Activated CD4-positive, CD25-positive, alpha-beta regulatory T cell treated with anti-CD3 and anti-CD28 coated beads, Interleukin-2, amount 50 U/mL, for 16 hours (primary cell): ENCODE results near the gene NAP1L1.

ENCODE experiments used
- DNase-seq: peaks from one replicate; pipeline ENCODE4 v3.0.0-alpha.2; 2020; ENCODE audit warnings: low read depth, low spot score

The NAP1L1 gene

DNA sequence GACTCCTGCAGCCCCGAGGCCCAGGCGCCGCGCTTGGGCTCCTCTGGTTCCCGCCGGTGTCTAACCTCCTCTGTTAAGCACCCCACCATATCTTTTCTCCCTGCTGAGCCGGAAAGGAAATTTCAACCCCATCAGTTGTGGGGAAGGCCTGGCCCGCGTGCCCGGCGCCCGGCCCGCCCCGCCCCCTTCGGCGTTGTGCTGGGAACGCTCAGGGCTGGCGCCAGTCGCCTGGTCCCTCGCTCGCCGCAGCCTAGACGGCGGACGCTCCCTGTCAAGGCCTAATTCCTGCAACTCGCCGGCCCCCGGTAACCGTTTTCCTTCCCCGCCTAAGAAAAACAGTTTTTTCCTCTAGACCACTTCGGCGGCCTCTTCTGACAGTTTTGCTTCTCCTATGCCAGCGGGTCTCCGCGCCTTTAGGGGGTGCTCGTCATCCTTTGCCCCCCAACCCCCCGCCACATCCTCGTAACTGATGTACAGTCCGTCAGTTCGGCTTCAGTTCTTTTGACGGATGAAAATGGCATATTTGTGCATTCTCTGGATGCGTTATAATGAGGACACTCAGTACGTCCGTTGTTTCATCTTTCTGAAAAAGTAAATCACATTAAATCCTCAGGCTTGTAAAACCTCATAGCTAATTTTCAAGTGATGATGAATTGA is 506 bp upstream of the NAP1L1 start:
- DNase-seq: no peak

DNA sequence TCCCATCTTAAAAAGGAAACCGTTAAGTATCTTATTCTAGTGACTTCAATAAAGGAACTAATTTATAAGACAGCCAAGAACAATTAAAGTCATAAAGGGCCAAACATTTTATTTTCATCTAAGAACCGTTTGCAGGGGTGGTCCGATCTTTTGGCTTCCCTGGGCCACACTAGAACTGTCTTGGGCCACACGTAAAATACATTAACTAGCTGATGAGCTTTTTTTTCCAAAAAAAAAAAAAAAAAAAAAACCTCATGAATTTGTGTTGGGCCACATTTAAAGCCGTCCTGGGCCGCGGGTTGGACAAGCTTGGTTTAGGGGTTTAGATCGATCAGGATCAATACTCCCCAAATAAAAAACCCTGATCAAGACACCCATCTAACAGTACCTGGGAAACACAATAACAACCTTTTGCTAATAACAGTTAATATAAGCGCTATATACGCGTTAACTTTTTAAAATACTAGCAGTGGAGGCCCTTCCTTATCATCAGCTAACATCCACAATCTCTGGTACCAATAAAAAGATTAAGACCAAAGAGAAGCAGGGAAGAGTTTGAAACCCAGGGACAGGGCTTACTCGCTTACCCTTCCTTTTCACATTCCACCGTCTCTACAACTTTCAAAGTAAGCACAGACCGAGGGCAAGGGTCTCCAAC is 1.1 kb downstream of the NAP1L1 start:
- no peak for DNase-seq

DNA sequence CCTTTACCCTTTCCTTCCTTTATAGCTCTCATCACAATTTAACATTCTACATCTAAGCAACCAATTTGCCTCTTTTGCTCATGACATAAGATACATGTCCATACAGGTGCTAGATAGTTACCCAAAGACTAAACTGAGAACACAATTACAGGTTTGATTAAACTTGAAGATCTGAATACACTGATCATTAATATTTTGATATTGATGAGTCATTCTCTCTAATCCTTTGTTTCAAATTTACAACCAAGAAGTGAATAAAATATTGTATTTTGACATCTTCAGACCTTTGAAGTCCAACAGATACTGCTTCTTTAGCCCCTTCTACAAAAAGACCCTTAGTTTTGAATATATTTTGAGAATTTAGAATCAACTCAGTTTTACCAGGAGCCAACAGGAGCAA is 2.6 kb downstream of the NAP1L1 start:
- DNase-seq: no peak

DNA sequence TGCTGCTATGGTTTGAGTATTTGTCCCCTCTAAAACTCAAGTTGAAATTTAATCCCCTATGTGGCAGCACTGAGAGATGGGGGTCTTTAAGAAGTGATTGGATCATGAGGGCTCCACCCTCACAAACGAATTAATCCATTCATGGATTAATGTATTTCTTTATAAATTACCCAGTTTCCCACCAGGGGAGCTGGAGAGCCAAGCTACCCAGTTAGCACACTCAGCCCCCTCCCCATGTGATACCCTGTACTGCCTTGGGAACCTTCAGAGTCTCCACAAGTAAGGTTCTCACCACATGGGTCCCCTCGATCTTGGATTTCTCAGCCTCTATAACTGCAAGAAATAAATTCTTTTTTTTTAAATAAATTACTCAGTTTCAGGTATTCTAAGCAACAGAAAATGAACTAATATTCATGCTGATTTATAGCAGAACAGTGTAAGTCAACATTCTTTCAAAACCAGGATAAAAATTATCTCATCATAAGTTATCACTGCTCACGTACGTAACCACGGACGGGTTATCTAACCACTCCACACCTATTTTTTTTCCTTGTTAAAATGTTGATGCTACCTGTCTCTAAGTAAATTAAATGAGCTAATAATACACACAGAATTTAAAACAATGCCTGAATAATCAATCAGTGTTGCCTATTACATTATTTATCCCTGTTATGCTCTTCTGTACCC is 3.6 kb downstream of the NAP1L1 start:
- no peak for DNase-seq

DNA sequence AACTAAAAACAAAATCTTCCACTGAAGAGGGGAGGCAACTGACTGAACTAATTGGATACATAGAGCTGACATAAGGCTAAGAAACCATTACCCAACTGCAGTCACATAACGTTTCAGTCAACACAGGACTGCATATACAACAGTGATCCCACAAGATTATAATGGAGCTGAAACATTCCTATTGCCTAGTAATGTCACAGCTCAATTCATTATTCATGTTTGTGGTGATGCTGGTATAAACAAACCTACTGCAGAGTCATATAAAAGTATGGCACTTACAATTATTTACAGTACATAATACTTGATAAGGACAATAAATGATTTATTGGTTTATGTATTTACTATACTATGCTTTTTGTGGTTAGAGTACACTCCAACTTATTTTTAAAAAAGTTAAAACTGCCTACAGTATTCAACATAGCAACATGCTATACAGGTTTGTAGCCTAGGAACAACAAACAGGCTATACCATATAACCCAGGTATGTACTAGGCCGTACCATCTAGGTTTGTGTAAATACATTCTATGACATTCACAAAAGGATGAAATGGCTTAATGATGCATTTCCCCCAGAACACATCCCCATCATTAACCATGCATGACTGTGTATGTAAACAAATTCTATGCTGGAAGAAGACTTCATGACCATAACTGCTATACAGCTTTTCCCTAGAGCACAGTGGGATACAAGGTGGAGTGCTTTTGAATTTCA is 4.3 kb downstream of the NAP1L1 start:
- no peak for DNase-seq

DNA sequence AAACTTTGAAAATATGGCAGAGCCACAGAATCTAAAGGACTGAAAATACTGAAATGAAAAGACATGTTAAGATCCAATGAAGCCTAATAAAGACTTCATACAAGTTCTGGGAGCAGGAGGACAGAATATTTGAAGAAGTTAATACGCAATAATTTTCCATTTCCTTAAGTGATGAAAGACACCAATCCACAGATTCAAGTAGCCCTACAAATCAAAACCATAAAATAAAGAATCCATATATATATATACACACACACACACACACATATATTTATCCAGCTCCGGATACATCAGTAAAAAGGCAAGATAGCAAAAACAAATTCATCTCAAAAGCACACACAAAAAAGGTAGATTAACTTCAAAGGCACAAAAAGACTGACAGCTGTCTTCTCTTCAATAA is 5.7 kb downstream of the NAP1L1 start:
- no peak for DNase-seq

DNA sequence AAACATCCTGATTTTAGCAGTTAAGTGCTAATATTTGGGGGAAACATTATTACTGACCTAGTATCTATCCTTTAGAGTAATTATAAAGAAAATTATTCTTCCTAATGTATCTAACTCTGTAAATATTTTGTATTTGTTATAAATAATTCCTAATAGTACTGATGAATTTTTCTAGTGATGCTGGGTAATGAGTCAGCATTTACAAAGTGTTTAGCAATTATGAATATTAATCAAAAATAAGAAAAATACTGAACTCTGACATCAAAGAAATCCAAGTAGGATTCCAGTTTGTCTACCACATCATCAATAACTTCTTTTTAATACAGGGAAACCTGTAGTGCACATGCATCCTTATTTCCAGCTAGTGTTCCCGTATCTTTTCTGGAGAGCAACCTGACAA is 9.0 kb downstream of the NAP1L1 start:
- DNase-seq: no peak

DNA sequence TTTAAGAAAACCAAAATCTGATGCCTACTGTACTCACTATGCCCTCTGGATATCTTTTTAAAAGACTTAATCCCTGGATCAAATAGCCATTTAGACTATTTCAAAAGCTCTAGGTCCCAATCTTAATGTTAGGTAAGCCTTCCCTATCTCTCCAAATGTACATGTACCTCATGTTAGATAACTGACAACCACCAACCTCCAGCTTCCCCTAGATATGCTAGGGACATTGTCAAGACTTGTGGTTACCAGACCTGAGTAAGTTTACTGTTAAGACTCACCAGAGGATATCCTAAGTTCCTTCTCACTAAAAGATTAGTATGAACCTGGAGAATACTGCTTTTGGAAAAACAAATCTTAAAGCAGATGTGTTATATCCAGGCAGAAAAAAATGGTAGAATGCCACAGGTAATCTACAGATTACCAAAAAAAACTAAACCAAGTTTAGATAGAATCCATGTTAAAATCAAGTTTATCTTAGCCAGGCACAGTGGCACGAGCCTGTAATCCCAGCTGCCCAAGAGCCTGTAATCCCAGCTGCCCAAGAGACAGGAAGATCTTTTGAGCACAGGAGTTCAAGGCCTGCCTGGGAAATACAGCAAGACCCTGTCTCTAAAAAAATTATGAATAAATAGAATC is 9.7 kb downstream of the NAP1L1 start:
- no peak for DNase-seq

DNA sequence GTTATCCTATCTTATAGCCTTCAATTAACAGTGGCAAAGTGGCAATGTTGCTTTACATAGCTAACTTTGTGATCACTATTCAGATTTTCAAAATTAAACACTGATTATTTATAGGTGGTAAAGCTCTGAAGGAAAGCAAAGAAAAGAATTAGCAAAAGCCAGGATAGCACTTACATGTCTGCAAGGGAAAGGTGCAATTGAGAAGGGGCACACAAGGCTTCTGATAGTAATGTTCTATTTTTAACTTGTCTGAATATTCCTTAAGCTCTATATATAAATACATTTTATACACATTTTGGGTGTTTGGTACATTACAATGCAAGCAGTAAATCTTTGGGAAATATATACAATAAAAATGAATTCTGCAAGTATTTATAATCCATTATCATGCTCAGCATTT is 10.9 kb downstream of the NAP1L1 start:
- no peak for DNase-seq

DNA sequence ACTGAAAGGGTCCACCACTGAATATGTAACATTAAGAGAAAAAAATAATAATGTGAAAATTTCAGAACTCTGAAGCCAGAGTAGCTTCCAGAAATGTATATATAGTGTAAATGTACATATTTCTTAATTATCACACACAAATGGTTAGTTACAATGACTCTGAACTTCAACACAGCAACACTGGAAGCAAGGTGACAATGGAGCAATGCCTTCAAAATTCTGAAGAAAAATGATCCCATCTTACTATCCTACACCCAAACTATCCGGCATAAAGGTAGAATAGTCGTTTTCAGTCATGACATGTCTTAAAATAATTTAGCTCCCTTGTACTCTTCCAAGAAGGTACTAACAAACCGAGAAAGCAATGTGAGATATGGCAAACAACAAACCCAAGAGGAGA is 11.9 kb downstream of the NAP1L1 start:
- no peak for DNase-seq

DNA sequence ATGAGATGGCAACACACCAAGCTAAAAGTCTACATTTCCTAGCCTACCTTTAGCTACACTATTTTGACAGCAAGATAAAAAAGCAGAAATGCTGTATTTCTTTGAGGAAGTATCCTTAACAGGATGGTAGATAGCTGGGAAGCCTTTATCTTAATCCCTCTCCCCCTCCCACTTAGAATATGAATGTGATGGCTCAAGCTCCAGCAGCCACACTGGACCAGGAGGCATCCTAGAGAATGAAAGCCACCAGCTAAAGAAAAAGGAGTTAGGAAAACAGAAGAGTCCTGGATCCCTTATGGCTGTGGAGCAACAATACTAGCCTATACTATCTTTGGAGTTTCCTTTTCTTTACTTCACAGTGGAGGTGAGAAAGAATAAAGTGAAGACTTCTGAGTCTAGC is 15.1 kb downstream of the NAP1L1 start:
- DNase-seq: no peak

DNA sequence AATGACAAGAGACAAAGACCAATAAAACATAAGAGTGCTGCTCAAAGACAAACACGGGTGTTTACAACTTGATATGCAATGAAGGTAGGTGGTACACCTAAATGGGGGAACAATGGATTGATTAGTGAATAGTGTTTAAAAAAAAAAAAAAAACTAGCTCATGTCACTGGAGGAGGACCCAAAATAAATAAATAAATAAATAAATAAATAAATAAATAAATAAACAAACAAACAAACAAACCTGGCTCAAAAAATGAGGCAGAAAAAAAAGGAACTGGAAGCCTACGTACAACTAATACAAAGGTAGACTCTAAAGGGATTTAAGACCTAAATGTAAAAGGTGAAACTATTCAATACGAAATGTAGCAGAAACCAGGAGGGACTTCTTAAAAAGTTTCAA is 18.6 kb downstream of the NAP1L1 start:
- no peak for DNase-seq

DNA sequence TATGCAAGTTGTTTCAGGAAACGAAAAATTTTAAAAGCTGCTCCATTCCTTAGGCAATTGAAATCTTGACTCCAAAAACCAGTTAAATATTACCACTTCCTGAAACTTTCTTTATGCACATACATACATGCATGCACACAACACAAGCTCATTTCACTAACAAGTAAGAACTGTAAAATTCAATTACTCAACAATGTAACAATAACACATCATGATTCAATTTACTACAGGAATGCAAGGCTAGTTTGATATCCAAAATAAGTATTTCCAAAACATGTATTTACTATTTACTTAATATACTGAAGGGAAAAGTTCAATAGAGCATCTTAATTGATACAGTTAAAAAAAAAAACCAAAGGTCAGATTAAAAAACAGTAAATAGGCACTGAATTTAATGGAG is 19.6 kb downstream of the NAP1L1 start:
- no peak for DNase-seq

DNA sequence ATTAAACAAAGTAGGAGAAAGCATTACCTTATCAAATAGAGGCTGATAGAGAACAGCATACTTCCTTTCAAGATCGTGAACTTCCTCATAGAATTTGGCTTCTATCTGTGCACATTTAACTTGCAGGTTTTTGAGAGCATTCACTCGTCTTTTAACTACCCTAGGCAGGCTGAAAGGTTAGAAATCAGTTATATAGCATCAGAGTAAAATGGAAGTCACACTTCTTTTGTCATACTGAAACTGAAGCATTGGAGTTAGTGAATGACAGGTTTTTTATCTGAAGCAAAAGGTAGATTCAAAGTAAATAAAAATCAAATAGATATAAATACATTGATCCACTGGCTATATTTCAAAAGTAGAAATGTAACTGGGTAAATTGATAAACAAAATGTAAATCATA is 24.4 kb downstream of the NAP1L1 start:
- DNase-seq: no peak

DNA sequence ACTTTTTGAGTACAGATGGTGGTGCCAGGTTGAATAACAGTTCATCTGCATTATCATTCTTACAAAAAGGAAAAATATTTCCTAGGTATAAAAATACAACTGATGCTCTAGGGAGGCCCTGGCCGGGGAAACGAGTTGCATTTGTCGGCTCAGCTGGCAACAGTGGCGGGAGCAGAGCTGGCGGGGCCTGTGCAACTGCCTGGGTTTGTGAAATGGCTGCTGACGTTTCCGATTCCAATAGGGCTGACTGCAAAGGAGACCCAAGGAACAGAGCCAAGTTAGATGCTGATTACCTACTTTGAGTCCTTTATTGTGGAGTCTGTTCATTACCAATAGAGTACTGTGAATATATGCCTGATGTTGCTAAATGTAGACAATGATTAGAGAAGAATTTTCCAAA is 27.2 kb downstream of the NAP1L1 start:
- no peak for DNase-seq

DNA sequence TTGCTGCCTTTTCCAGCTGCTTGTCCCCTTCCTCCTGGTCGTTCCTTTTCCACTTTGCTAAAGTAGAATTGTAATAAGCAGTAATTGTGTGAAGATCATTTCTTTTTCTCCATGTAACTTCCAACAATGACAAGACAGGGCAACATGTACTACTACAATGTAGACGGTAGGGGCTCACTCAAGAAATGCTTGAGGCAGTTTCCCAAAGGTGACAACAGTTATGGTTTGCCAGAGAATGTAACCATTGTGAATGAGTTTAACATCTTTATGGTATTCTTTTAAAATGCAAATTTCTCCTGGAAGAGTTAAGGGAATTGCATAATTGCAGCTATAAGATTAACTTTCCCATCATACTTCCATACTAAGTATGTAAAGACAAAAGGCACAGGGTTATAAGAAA is 29.1 kb downstream of the NAP1L1 start:
- DNase-seq: no peak

DNA sequence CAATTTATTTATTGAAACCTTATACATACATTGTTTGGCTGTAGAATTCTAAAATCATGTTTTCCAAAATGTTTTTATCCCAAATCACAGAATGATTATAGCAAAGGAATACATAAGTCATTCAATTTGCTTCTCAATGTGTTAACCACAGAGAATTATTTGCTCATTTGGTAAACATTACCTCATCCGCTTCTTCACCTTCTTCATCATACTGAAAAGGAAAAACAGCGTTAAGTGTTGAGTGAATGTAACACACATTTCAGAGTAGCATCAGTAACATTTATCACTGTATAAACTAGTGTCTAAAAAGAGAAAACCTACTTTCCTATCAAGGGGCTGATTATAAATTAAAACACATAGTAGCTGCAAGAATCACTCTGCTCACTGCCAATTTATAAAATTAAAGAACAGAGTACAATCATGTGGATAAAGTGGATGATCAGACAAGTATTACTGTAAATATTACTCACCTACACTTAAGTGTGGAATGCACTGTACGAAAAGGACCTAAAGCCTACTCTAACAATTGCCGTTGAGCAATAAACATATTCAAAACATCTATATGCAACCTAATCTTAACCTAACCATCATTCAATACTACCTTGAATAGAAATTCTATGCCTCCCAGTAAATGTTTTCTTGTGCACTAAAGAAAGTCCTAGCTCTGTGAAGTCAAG is 34.8 kb downstream of the NAP1L1 start:
- DNase-seq: no peak

DNA sequence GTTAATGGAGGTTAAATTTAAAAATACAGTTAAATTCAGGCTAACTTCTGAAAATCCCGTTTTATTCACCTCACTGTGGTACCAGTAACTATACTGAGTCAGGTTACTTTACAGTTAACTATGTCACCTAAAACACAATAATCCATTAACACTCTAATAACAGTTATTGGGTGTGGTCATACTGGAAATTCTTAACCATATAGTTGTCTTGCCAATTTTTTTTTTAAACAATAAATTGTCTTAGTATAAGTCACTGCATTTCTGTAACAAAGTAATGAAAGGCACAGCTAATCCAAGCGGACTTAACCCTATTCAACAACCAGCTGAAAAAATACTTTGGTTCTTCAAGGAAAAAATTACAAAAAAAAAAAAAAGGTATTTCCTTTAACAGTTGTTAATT is 36.7 kb downstream of the NAP1L1 start:
- DNase-seq: no peak

DNA sequence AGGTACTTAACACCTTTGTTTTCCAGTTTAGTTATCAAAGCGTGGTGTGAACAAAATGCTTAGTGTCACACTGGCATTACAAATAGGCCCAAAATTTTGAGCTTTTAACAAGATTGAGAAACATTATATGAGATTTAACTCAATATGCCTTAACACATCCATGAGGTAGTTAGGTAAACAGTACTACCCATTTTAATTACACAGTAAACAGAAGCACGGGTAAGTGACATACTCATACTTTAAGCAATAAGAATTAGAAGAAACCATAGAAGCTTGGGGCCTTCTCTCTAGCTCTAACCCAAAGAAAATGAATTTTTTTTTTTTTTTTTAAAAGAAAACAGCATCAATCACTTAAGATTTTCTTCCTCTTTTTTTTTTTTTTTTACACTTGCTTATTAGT is 37.4 kb downstream of the NAP1L1 start:
- DNase-seq: no peak

DNA sequence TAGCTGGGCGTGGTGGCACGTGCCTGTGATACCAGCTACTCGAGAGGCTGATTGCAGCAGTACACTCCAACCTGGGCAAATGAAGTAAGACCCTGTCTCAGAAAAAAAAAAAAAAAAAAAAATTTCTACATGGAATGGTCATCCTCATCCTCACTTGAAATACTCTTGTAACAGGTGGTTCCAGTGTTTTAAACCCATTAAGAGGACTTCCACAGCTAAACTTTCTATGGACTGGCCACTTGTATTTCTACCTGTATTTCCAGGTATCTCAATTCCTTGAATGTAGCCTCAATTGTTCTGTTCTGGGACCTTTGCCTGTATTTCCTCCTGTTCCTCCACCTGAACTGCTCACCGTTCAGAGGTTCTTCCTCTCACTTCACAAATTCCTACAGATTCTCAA is 41.1 kb downstream of the NAP1L1 start:
- no peak for DNase-seq

DNA sequence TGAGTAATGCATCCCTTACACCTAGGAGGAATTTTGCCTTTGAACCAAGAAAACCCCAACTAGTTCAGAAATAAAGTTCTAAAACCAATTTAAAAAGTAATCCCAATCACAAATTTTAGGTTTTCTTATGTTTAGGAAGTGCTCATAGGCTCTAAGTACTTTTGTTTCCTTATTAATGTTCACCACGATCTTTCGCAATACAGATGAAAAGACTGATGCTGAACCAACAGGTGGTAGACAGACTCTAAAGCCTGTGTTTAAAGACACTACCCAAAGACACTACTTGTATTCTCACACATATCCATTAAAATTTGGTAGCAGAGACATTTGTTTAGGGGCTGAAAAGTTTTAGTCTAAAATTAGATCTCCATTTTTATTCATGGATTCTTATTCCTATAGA is 42.3 kb downstream of the NAP1L1 start:
- no peak for DNase-seq

DNA sequence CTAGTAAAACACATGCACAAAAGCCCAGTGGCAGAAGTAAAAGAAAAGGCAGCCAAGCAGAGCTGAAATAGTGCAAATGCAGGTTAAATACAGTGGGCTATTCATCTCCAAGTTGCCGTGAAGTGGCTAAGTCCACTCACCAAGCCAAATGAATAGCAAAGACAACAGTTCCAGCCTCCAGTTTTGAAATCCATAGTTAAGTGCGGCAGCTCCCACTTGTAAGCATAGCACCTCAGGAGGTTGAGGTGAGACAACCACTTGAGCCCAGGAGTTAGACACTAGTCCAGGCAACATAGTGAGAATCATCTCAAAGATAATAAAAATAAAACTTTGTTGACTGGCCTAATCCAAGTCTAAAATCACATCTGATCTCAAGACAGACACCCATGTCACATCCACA is 43.1 kb downstream of the NAP1L1 start:
- no peak for DNase-seq
